SW480 (cell line): Measurements from ENCODE around the gene FUT2.
"Not testable (repeated sequence)": the region's sequence is repeated elsewhere in the genome, so short reads cannot be mapped to it uniquely, and the experiment has no call there.

Source experiments
- DNase-seq: peaks from one replicate; pipeline ENCODE4 v3.0.0-alpha.2; 2016; ENCODE audit warnings: low spot score

Gene FUT2

GRCh38 chr19:48695743-48696352 is at the start of gene FUT2:
Gene FUT2 (plus strand): TSS chr19:48695971. CDS start chr19:48702957, 6,986 bp downstream.
- peak; percentile 71 for DNase-seq

- peak; percentile 90 for DNase-seq
These were observed 49.6 kb upstream of the FUT2 start, which contains the start of gene CA11 for GRCh38 chr19:48646001-48646721. Gene CA11 (minus strand): TSS chr19:48646187. CDS start chr19:48645632, 555 bp downstream.

- DNase-seq, result no peak
These were observed 49.0 kb upstream of the FUT2 start for GRCh38 chr19:48646722-48647216.

- no peak for DNase-seq
These were observed 47.6 kb upstream of the FUT2 start for GRCh38 chr19:48648134-48648533.

- DNase-seq, result no peak
These were observed 44.6 kb upstream of the FUT2 start for GRCh38 chr19:48650974-48651682.

- no peak for DNase-seq
These were observed 44.1 kb upstream of the FUT2 start for GRCh38 chr19:48651683-48652048.

- no peak for DNase-seq
These were observed 41.3 kb upstream of the FUT2 start for GRCh38 chr19:48654299-48655059.

GRCh38 chr19:48656840-48657474 is 38.8 kb upstream of the FUT2 start:
- DNase-seq, result peak; percentile 89

GRCh38 chr19:48657828-48658227 is 37.9 kb upstream of the FUT2 start:
- not testable (repeated sequence) for DNase-seq

- no peak for DNase-seq
These were observed 37.3 kb upstream of the FUT2 start for GRCh38 chr19:48658483-48658882.

- peak; percentile 60 for DNase-seq
These were observed 36.0 kb upstream of the FUT2 start for GRCh38 chr19:48659768-48660167.

- DNase-seq, result peak; percentile 93
These were observed 34.7 kb upstream of the FUT2 start for GRCh38 chr19:48660852-48661710.

- no peak for DNase-seq
These were observed 34.1 kb upstream of the FUT2 start for GRCh38 chr19:48661711-48662090.

- no peak for DNase-seq
These were observed 32.1 kb upstream of the FUT2 start for GRCh38 chr19:48663667-48664066.

GRCh38 chr19:48664476-48664875 is 31.3 kb upstream of the FUT2 start:
- no peak for DNase-seq

GRCh38 chr19:48665786-48666185 is 30.0 kb upstream of the FUT2 start:
- no peak for DNase-seq

- no peak for DNase-seq
These were observed 27.4 kb upstream of the FUT2 start for GRCh38 chr19:48668332-48668731.

- DNase-seq, result no peak
These were observed 27.0 kb upstream of the FUT2 start for GRCh38 chr19:48668761-48669160.

- no peak for DNase-seq
These were observed 25.7 kb upstream of the FUT2 start for GRCh38 chr19:48669903-48670668.
